NCI-H2196 treated with DMSO at 0.1 percent for 48 hours (cell line): ENCODE data around the gene LRRTM4.

Source experiments
- DNase-seq: peaks from one replicate; lab custom pipeline; 2025; ENCODE audit not compliant: unreplicated experiment; lab: John Stamatoyannopoulos, UW

Gene LRRTM4

GRCh38 chr2:77005522-77005921 lies 516.7 kb downstream of the LRRTM4 start:
- DNase-seq: no peak

- DNase-seq: no peak
These were observed 520.3 kb downstream of the LRRTM4 start for GRCh38 chr2:77001895-77002294.

DNA sequence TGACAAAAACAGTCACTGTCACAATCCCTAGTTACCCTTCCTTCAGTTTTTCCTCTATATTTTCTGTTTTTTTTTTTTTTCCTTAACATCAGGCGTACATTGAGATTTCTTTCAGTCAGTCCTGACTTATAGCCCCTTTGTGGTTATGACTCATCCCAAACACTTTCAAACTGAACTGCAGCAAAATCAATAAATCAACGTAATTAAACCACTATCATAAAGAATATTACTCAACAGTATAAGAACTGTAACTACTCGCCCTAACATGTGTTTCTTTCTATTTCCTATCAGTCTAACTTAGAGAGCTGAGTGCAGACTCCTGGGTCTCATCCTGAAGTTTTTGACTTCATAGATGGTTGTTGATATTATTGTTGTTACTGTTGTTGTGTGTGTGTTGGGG lies 523.5 kb downstream of the LRRTM4 start:
- no peak for DNase-seq

DNA sequence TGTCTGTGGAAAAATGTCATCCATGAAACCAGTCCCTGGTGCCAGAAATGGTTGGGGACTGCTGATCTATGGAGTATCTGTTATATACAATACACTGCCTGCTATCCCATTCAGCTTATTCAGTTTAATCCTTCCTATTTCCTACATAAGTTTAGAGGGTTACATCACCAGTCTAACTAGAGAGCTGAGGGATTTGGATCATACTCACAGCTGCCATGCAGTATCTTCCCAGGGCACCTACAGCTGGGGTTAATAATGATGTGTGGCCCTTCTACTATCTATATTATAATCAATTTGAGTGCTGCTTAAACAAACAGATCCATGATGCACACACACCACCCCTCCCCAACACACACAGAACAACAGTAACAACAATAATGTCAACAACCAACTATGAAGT lies 524.0 kb downstream of the LRRTM4 start:
- no peak for DNase-seq

DNA sequence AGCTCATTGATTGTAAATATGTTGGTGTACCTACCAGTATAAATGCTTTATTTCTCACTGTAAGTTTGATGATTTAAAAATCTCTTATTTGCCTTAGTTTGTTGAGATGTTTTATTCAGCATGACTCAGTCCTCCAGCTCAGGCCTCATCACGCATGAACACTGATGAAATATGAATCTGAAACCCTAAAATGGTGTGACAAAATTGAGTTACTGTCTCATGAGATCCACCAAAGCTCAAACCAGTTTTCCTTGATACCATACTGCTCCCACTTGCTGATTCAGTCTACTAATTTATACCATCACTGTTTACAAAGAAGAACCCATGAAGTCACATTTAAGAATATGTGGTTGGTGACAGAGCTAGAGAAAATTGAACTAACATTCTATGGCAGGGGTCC lies 524.9 kb downstream of the LRRTM4 start:
- no peak for DNase-seq

DNA sequence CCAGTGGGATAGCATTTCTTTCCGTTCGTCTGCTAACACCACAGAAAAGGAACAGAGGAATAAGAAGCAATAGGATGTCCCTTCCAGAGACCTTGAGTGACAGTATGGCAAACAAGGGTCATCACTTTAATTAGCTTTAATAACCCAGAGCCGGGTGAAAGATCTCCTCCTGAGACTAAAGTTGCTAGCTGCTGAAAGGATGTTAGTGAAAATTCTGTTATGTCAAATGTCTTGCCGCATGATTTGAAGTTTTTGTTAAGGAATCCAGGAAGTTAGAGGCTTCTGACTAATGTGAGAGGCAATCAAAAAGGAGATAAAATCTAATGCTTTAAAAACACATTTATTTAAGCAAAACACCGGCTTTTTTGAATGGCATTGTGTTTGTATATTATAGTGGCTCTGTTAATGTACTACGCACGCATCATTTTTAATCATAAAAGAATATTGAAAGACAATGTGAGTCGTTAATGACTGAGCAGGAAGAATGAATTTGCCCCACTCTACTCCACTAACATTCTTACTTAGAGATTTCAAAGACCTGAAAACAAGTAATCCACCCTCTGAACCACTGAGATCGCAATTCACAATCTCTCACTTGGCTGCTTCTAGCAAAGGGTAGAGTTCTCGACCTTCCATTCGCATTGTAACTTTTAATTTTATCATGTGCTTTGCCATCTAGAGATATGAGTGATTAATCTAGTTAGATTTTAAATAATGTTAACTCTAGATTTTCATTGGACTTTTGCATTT lies 536.6 kb downstream of the LRRTM4 start:
- no peak for DNase-seq

DNA sequence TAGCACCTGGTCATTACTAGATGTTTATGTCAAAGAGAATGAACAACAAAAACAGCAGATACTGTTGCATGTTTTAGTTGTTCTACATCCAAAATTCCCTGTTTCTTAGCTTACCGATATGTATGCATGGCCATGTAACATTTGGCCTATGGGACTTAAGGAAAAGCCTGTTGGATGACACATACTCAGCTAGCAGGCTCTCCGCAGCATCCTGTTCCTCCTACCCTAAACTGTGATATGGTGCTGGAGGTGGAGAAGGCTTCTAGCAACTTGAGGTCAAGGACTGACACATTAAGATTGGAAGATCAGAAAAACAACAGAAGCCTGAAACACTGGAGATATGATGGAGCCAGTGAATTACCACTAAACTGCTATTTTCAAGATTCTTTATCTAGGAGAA lies 537.8 kb downstream of the LRRTM4 start:
- DNase-seq: no peak

- no peak for DNase-seq
These were observed 541.9 kb downstream of the LRRTM4 start for GRCh38 chr2:76980067-76980787.

- no peak for DNase-seq
These were observed 544.1 kb downstream of the LRRTM4 start for GRCh38 chr2:76977846-76978727.

DNA sequence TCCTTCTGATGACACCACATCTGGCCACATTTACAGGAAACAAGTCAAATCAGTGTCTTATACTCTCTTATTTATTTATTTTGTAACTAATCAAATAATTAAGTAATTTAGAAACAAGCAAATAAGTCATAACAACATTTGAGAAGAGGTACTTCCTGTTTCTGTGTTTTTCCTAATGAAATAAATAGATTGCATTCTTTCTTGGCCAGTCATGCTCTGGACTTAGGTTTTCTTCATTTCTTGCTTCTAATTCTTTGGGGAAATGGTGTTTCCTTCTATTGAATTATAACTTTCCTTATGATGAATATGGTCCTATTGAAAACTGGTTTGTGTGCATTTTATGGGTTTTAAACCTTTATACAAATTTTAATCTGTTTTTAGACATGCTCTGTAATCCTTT lies 546.4 kb downstream of the LRRTM4 start:
- DNase-seq: no peak

- DNase-seq: no peak
These were observed 548.6 kb downstream of the LRRTM4 start for GRCh38 chr2:76973610-76974009.

- DNase-seq: no peak
These were observed 556.4 kb downstream of the LRRTM4 start for GRCh38 chr2:76965772-76966171.

DNA sequence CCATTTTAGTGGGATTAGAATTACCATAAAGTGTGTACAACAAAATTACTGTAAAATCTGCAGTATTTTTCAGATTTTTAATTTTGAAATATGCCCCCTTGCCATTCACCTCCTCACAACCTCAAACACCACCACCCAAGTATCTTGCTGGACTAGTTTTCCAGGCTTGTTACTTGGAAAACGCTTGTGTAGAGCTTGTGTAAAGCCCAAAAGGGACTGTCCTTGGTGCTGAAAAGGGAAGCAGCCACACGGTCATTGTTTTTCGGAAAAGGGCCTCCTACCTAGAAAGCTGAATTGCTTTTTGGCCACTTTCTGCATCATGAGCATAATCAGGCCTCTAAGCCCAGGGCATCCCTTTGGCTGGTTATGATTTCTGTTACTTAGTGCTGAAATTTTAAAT lies 563.4 kb downstream of the LRRTM4 start:
- DNase-seq: no peak

- DNase-seq: no peak
These were observed 568.3 kb downstream of the LRRTM4 start for GRCh38 chr2:76953733-76954347.

GRCh38 chr2:76946631-76947145 lies 575.5 kb downstream of the LRRTM4 start:
- DNase-seq: no peak

DNA sequence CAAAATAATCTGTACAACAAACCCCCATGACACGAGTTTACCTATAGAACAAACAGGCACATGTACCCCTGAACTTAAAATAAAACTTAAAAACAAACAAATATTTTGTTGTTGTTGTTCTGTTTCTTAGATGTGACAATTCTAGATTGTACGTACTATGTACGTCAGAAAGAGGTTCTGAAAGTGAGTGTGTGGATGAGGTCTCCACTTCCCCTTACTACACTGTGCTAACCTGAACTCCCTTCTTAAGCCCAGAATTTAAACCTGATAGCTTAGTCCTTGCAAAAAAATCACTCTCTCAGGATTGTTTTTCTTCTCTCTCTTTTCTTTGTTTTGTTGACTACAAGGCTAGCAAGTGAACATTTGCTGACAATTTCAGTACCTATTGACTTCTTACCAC lies 581.6 kb downstream of the LRRTM4 start:
- no peak for DNase-seq

DNA sequence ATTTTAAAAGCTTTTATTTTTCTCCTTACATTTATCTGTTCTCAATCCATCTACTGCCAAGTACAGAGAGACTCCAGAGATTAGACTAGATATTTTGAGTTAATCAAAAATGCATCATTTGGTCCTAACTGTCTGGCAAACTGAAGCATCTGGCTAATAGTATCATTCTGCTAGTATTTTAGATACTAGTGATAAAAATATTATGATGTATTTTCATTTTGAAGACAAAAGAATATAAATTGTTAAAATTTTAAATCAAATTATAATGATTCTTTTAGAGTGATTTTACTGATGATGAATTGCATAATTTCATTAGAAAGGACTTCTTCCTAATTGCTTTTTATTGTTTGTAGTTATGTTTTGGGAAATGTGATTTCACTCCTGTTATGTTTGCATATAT lies 584.0 kb downstream of the LRRTM4 start:
- DNase-seq: no peak

DNA sequence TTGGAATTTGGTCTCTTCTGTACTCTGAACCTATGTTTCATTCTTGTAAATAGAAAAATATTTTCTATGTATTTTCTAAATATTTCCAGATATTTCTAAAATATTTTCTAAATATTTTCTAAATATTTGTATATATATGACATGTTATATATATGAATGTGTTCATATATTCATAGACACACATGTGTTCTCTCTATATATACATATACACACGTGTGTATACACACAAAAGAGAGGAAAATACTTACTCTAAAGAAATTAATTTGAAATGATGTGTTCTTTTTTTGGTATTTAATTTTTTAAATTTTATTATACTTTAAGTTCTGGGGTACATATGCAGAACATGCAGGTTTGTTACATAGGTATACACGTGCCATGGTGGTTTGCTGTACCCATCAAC lies 589.6 kb downstream of the LRRTM4 start:
- no peak for DNase-seq

DNA sequence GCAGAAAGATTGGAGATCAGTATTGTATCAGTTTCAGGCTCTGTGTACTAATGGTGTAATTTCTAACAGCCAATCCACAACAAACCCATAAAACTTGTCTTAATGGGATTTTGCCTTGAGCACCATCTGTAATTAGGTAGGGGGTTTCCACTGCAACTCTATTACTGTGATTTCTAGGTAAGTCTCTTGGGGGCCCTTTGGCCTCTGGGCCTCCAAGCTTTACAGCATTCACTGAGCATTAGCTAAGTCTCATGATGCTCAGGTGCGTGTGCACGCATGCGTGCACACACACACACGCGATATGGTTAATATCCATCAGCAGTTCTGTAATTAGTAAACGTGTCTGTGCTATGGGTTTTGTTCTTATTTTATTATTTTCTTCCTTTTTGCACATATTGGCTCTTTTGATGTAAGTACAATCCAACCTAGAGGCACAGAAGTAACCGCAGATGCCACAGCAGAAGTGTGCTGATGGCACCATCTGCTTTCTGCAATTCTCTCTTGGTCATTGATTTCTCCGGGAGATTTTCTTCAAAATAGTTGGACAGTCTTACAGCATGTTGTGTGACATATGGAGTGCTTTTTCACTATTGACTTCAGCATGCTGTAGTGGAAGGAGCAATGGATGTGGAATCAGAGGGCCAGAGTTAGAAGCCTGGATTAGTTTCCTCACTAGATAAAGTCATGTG lies 592.0 kb downstream of the LRRTM4 start:
- no peak for DNase-seq

DNA sequence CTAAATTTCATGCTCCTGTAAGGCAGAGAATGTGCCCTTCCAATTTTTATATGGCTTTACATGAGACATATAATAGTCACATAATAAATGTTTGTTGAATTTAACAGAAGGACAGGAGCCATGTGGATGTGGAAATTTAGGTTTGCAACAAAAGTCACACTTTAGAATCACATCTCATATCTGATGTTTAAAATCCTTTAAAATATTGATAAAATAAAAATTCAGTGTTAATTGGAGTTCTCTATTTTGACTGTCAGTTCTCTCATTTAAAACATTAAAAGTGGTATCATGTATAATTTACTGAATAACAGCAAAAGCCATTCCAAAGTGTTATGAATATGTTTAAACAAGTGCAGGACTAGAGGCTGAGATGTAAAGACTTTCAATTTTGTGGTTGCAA lies 594.1 kb downstream of the LRRTM4 start:
- DNase-seq: no peak
